Psoas muscle (tissue), 8 donors: ENCODE data around the gene ESYT3. TPM values are rescaled to one million over a fixed set of nuclear protein-coding genes. Genes with fewer than 3 reads are reported as not detected.

Source experiments
- ATAC-seq, 4 donors: fragments of 200-7000 bp; cut with Tn5 transposase; one replicate each; pipeline ENCODE4 v1.9.1; 2020; ENCODE audit warnings: moderate library complexity in 3 of 4, mild to moderate bottlenecking in 2 of 4
- DNase-seq, 2 donors: peaks; one replicate each; pipeline ENCODE4 v3.0.0-alpha.2; 2020
- H3K27ac ChIP-seq: fragments of 200-600 bp; one replicate; pipeline ENCODE4 v1.8.0; 2022
- H3K27me3 ChIP-seq, 3 donors: fragments of 200-600 bp in 1 of 3; one replicate each; pipeline versions ENCODE4 v1.6.1 to v1.8.0; 2013 to 2022; ENCODE audit warnings: low read length in 2 of 3, mild to moderate bottlenecking in 2 of 3, moderate library complexity in 1 of 3; ENCODE audit not compliant: insufficient read depth in 3 of 3
- H3K36me3 ChIP-seq, 2 donors: fragments of 200-600 bp in 1 of 2; one replicate each; pipeline versions ENCODE4 v1.6.1 to v1.8.0; 2013 to 2022; ENCODE audit warnings: low read depth in 1 of 2, mild to moderate bottlenecking in 1 of 2, moderate library complexity in 1 of 2; ENCODE audit not compliant: insufficient read depth in 1 of 2
- H3K4me1 ChIP-seq: fragments of 200-600 bp; one replicate; pipeline ENCODE4 v1.8.0; 2022
- H3K4me3 ChIP-seq: fragments of 200-600 bp; one replicate; pipeline ENCODE4 v1.8.0; 2022; ENCODE audit warnings: mild to moderate bottlenecking
- H3K9me3 ChIP-seq: fragments of 200-600 bp; one replicate; pipeline ENCODE4 v1.8.0; 2022
- CTCF ChIP-seq: fragments of 200-600 bp; IDR thresholded peaks from one replicate; pipeline ENCODE4 v1.8.0; 2022; ENCODE audit warnings: antibody characterized with exemption
- WGBS, 3 donors: extraction: QIAGEN DNeasy Blood & Tissue Kit; methylation state at CpG; one replicate each; pipeline versions ENCODE4 v1.1.6 to v1.1.7; 2013; 5-methylcytosine and 5-hydroxymethylcytosine counted together
- intact Hi-C, 2 donors: fragments of 100-400 bp; cut with DNase I; formaldehyde crosslinking; loops; one replicate each; pipeline versions ENCODE4 v1.11.0 to v1.14.2; 2022
- polyA plus RNA-seq, 3 donors: library from polyadenylated mRNA; stranded (reverse); fragments of 200-250 nt; gene quantifications; one replicate each; pipeline ENCODE4 v1.2.3, GENCODE V29; 2013
- total RNA-seq, 4 donors: library from RNA; stranded (reverse); fragmentation: NEBNext Ultra II Directional in 2 of 4; extraction: Animal tissue kit (Norgen Biotek cat#: 25700) in 2 of 4; gene quantifications; one replicate each; pipeline versions ENCODE4 v1.2.1 to v1.2.4, GENCODE V29; 2021 to 2023
- donor health status: healthy with polysubstance abuse.
- donor health status: DM: no; HTN: no; CAD: no; lungs with moderate emphysema.
- donor health status: Bipolar disorder and iron deficiency.
- donor health status: healthy.
- donor health status: DM: yes; HTN: yes; CAD: no.
- donor health status: DM: no; HTN: no; CAD: no.
- donor health status: DM: no; HTN: no; CAD: no.
- donor health status: DM: yes; HTN: yes; CAD: no.

ESYT3 gene
- total and polyA plus RNA-seq, 7 donors, result 0.35 to 4.5 (median 2.0) TPM

- ATAC-seq, result no peak
- Histone ChIP-seq H3K9me3 (no peaks in the 10 kb centered on the region), H3K27me3 (peaks cover 0 to 3% (median 0%) of the 10 kb centered on the region in 3 donors), H3K36me3 (no peaks in the 10 kb centered on the region), H3K27ac (peak overlapping the region; percentile 30), H3K4me3 (peak overlapping the region; percentile 67), H3K4me1 (peaks cover 7% of the 10 kb centered on the region)
- TF ChIP-seq CTCF, result no peak
- intact Hi-C loops, result loop anchor here in 1 of 2 donors (10.0 kb wide), 1 partner anchor 151 kb away; no protein-coding TSS in a partner anchor
- WGBS, 3 donors, result 45 to 61% (median 48%) methylated on average over 16 of the region's 16 CpGs
- no peak for DNase-seq
These were observed 532 bp upstream of the ESYT3 start for GRCh38 chr3:138433892-138434275.

- H3K27me3 ChIP-seq, result peaks cover 0 to 3% (median 0%) of the 10 kb centered on the region in 3 donors
- TF ChIP-seq CTCF, result no peak
These were observed 708 bp downstream of the ESYT3 start for GRCh38 chr3:138434875-138435772.

GRCh38 chr3:138435840-138436239 lies 1.4 kb downstream of the ESYT3 start:
- peaks cover 0 to 3% (median 0%) of the 10 kb centered on the region in 3 donors for H3K27me3 ChIP-seq
- no peak for ATAC-seq

More at GRCh38 chr3:138434875-138435772, 708 bp downstream of the ESYT3 start:
- DNase-seq, result no peak
- peak overlapping the region; percentile 67 for H3K4me3 ChIP-seq
- H3K36me3 ChIP-seq, result no peaks in the 10 kb centered on the region
- WGBS, 3 donors, result 5 to 9% (median 5%) methylated on average over 71 to 78 of the region's 78 CpGs
- H3K27ac ChIP-seq, result no peak overlapping the region
- intact Hi-C loops, result loop anchor here in 1 of 2 donors (10.0 kb wide), 1 partner anchor 150 kb away; no protein-coding TSS in a partner anchor
- peaks cover 7% of the 10 kb centered on the region for H3K4me1 ChIP-seq
- ATAC-seq, result peak; percentile 14 to 59 (median 44)
- no peaks in the 10 kb centered on the region for H3K9me3 ChIP-seq

GRCh38 chr3:138437281-138437680 lies 2.9 kb downstream of the ESYT3 start:
- TF ChIP-seq CTCF, result no peak
- peaks cover 7% of the 10 kb centered on the region for H3K4me1 ChIP-seq
- no peaks in the 10 kb centered on the region for H3K9me3 ChIP-seq
- no peak for ATAC-seq
- no peak overlapping the region for H3K27ac ChIP-seq
- intact Hi-C loops, result loop anchor here in 1 of 2 donors (10.0 kb wide), 1 partner anchor 148 kb away; no protein-coding TSS in a partner anchor
- WGBS, 3 donors, result 98% methylated on average over 6 of the region's 6 CpGs
- H3K27me3 ChIP-seq, result peaks cover 0 to 3% (median 0%) of the 10 kb centered on the region in 3 donors
- no peaks in the 10 kb centered on the region for H3K36me3 ChIP-seq
- no peak for DNase-seq
- no peak overlapping the region for H3K4me3 ChIP-seq

More at GRCh38 chr3:138435840-138436239, 1.4 kb downstream of the ESYT3 start:
- Histone ChIP-seq H3K36me3 (no peaks in the 10 kb centered on the region), H3K4me3 (peak overlapping the region; percentile 67), H3K4me1 (peaks cover 7% of the 10 kb centered on the region), H3K27ac (no peak overlapping the region), H3K9me3 (no peaks in the 10 kb centered on the region)
- WGBS, 3 donors, result 76 to 89% (median 89%) methylated on average over 8 of the region's 8 CpGs
- TF ChIP-seq CTCF, result no peak
- no peak for DNase-seq
- intact Hi-C loops, result loop anchor here in 1 of 2 donors (10.0 kb wide), 1 partner anchor 149 kb away; no protein-coding TSS in a partner anchor
